ENCODE measurements around the gene SFTPB.

GRCh38 chr2:85628658-85629057 is 39.3 kb downstream of the SFTPB start:
- TF ChIP-seq POLR2AphosphoS5 (IDR thresholded peaks at IDR 0.05): no peak
- TF ChIP-seq CTCF (IDR thresholded peaks at IDR 0.05): no peak
- no peak for TF ChIP-seq POLR2A (IDR thresholded peaks at IDR 0.05)
